Measurements from ENCODE around the gene SUCLG2.
"Not testable (repeated sequence)": the region's sequence is repeated elsewhere in the genome, so short reads cannot be mapped to it uniquely, and the experiment has no call there.

Gene SUCLG2

GRCh38 chr3:67602816-67603215, 51.6 kb downstream of the SUCLG2 start:
- DNase-seq: no peak

GRCh38 chr3:67601919-67602608, 52.3 kb downstream of the SUCLG2 start:
- no peak for DNase-seq

- DNase-seq: no peak
These were observed 53.0 kb downstream of the SUCLG2 start for GRCh38 chr3:67601385-67601784.

GRCh38 chr3:67599821-67600220, 54.6 kb downstream of the SUCLG2 start:
- no peak for DNase-seq

GRCh38 chr3:67598814-67599556, 55.4 kb downstream of the SUCLG2 start:
- DNase-seq: no peak

GRCh38 chr3:67595424-67595823, 59.0 kb downstream of the SUCLG2 start:
- DNase-seq: no peak

- DNase-seq: no peak
These were observed 60.6 kb downstream of the SUCLG2 start for GRCh38 chr3:67593761-67594234.

GRCh38 chr3:67592057-67592456, 62.4 kb downstream of the SUCLG2 start:
- no peak for DNase-seq

- DNase-seq: no peak
These were observed 66.6 kb downstream of the SUCLG2 start for GRCh38 chr3:67587811-67588210.

- no peak for DNase-seq
These were observed 67.1 kb downstream of the SUCLG2 start for GRCh38 chr3:67587301-67587700.

GRCh38 chr3:67584608-67585007, 69.8 kb downstream of the SUCLG2 start:
- not testable (repeated sequence) for DNase-seq

- no peak for DNase-seq
These were observed 73.9 kb downstream of the SUCLG2 start for GRCh38 chr3:67580430-67581000.

GRCh38 chr3:67578416-67578815, 76.0 kb downstream of the SUCLG2 start:
- DNase-seq: no peak

GRCh38 chr3:67576441-67576840, 78.0 kb downstream of the SUCLG2 start:
- DNase-seq: no peak

- DNase-seq: no peak
These were observed 85.1 kb downstream of the SUCLG2 start for GRCh38 chr3:67569324-67569723.

GRCh38 chr3:67567893-67568292, 86.5 kb downstream of the SUCLG2 start:
- no peak for DNase-seq

- DNase-seq: no peak
These were observed 89.4 kb downstream of the SUCLG2 start for GRCh38 chr3:67564973-67565372.

- DNase-seq: no peak
These were observed 90.4 kb downstream of the SUCLG2 start for GRCh38 chr3:67564008-67564407.

- DNase-seq: no peak
These were observed 92.6 kb downstream of the SUCLG2 start for GRCh38 chr3:67561667-67562394.

- DNase-seq: no peak
These were observed 93.1 kb downstream of the SUCLG2 start for GRCh38 chr3:67561266-67561665.

GRCh38 chr3:67559029-67559605, 95.3 kb downstream of the SUCLG2 start:
- no peak for DNase-seq

- no peak for DNase-seq
These were observed 96.0 kb downstream of the SUCLG2 start for GRCh38 chr3:67558426-67558825.

- DNase-seq: no peak
These were observed 96.5 kb downstream of the SUCLG2 start for GRCh38 chr3:67557848-67558355.
